HepG2 (cell line): ENCODE measurements around the gene TSHZ1. TPM values are rescaled to one million over a fixed set of nuclear protein-coding genes. Genes with fewer than 3 reads are reported as not detected.
A peak's percentile ranks its signal among the peaks of the same experiment; 100 is the strongest.

Source experiments
- ATF3 ChIP-seq: sonication (generic); formaldehyde crosslinking; IDR thresholded peaks from 2 replicates; pipeline ENCODE4 v1.4.0; 2020; ENCODE audit warnings: missing genetic modification reagents
- HNF1A ChIP-seq, 2 experiments: sonication (generic) in 1 of 2; formaldehyde crosslinking in 1 of 2; IDR thresholded peaks; 2 replicates each; pipeline versions ENCODE4 v1.4.0 to v1.6.1; 2016 to 2020; ENCODE audit warnings: borderline replicate concordance in 1 of 2, low read depth in 1 of 2, mild to moderate bottlenecking in 1 of 2, missing genetic modification reagents in 1 of 2
- KDM3A ChIP-seq: IDR thresholded peaks from 2 replicates; pipeline ENCODE4 v1.6.1; 2018; ENCODE audit warnings: low read depth, missing compliant biosample characterization
- MZF1 ChIP-seq: sonication (generic); formaldehyde crosslinking; IDR thresholded peaks from 2 replicates; pipeline ENCODE4 v1.8.1; 2023; ENCODE audit warnings: mild to moderate bottlenecking, missing genetic modification reagents, borderline replicate concordance
- NAIF1 ChIP-seq: sonication (generic); formaldehyde crosslinking; IDR thresholded peaks from 2 replicates; pipeline ENCODE4 v1.5.0; 2020; ENCODE audit warnings: mild to moderate bottlenecking, missing genetic modification reagents, borderline replicate concordance
- RNF2 ChIP-seq: fragments of 450-650 bp; conservative IDR thresholded peaks from 2 replicates; pipeline ENCODE4 v1.6.1; 2016; ENCODE audit warnings: low read depth
- THAP9 ChIP-seq: sonication (generic); formaldehyde crosslinking; IDR thresholded peaks from 2 replicates; pipeline ENCODE4; 2020; ENCODE audit warnings: missing genetic modification reagents, mild to moderate bottlenecking, borderline replicate concordance
- ZBTB8A ChIP-seq: sonication (generic); formaldehyde crosslinking; IDR thresholded peaks from 2 replicates; pipeline ENCODE4 v1.4.0; 2020; ENCODE audit warnings: mild to moderate bottlenecking, low read depth, missing genetic modification reagents, borderline replicate concordance
- ZFP91 ChIP-seq: sonication (generic); formaldehyde crosslinking; IDR thresholded peaks from 2 replicates; pipeline ENCODE4 v1.9.0; 2022; ENCODE audit warnings: missing genetic modification reagents, mild to moderate bottlenecking, borderline replicate concordance
- ZFYVE20 ChIP-seq: sonication (generic); formaldehyde crosslinking; IDR thresholded peaks from 2 replicates; pipeline ENCODE4 v1.8.0; 2023; ENCODE audit warnings: low read depth, mild to moderate bottlenecking, moderate library complexity, missing genetic modification reagents, borderline replicate concordance
- ZNF280D ChIP-seq: sonication (generic); formaldehyde crosslinking; IDR thresholded peaks from 2 replicates; pipeline ENCODE4 v1.5.1; 2020; ENCODE audit warnings: mild to moderate bottlenecking, missing genetic modification reagents
- ZNF614 ChIP-seq: IDR thresholded peaks from 2 replicates; pipeline ENCODE4 v1.6.1; 2018; ENCODE audit warnings: missing biosample characterization, missing genetic modification reagents, inconsistent platforms, borderline replicate concordance
- ZNF737 ChIP-seq: sonication (generic); formaldehyde crosslinking; IDR thresholded peaks from 2 replicates; pipeline ENCODE4 v1.5.0; 2020; ENCODE audit warnings: missing genetic modification reagents, mild to moderate bottlenecking, borderline replicate concordance
- ZNF777 ChIP-seq: sonication (generic); formaldehyde crosslinking; IDR thresholded peaks from 2 replicates; pipeline ENCODE4 v1.4.0; 2020; ENCODE audit warnings: missing genetic modification reagents
- ZNF850 ChIP-seq: sonication (generic); formaldehyde crosslinking; conservative IDR thresholded peaks from 2 replicates; pipeline ENCODE4 v1.9.0; 2021; ENCODE audit warnings: mild to moderate bottlenecking, missing genetic modification reagents
- polyA plus RNA-seq, 8 experiments: library from polyadenylated mRNA; depleted of rRNA in 3 of 8; stranded (reverse) in 7 of 8; unstranded in 1 of 8; fragments of >200 nt; fragmentation: Illumina TruSeq in 4 of 8; extraction: Trizol in 4 of 8; gene quantifications; 2 replicates each; pipeline versions ENCODE4 v1.2.1 to v1.2.3, GENCODE V29; 2011 to 2016; ENCODE audit warnings: low read depth in 4 of 8, missing spikeins in 1 of 8, mixed read lengths in 1 of 8; ENCODE audit not compliant: insufficient read depth in 1 of 8
- total RNA-seq, 5 experiments: library from RNA; depleted of rRNA; stranded (reverse); fragments of >200 nt; fragmentation: Illumina TruSeq; extraction: Trizol; gene quantifications; 2 replicates each; pipeline ENCODE4 v1.2.3, GENCODE V29; 2016; ENCODE audit warnings: low read depth in 1 of 5

The TSHZ1 gene
- total and polyA plus RNA-seq, 2 of the 13 experiments (the other 11 are each of a cell fraction or from before 2014, with no cell fraction given): 2.5 to 2.7 TPM

- TF ChIP-seq ZNF280D: no peak
- no peak for TF ChIP-seq THAP9 (CRISPR knock-in tag)
- TF ChIP-seq RNF2: no peak
- no peak for TF ChIP-seq NAIF1 (CRISPR knock-in tag)
- no peak for TF ChIP-seq ATF3 (CRISPR knock-in tag)
- no peak for TF ChIP-seq MZF1 (CRISPR knock-in tag)
- TF ChIP-seq ZFP91: peak; percentile 91
- no peak for TF ChIP-seq ZFYVE20 (CRISPR knock-in tag)
- peak; percentile 31 for TF ChIP-seq ZNF777
- TF ChIP-seq ZNF614: no peak
- no peak for TF ChIP-seq KDM3A
- TF ChIP-seq ZNF850 (CRISPR knock-in tag): no peak
- no peak for TF ChIP-seq ZBTB8A (CRISPR knock-in tag)
- no peak for TF ChIP-seq ZNF737
- no peak for TF ChIP-seq HNF1A (IDR thresholded peaks at IDR 0.05; ENCODE audit: low read depth)
- 0 out of 2 replicates have a peak, but pooled peaks have one; percentile 13 for TF ChIP-seq HNF1A (CRISPR knock-in tag; IDR thresholded peaks at IDR 0.05; ENCODE audit: borderline replicate concordance)
These were observed 1.3 kb upstream of the TSHZ1 start, which contains the start of gene PTGR3 (continued) for GRCh38 chr18:75209129-75209950.
